Activated CD4-positive, alpha-beta T cell treated with anti-CD3 and anti-CD28 coated beads, Interleukin-2, amount 10 ng/mL, durations not matched to agents 24 days and 14 days (primary cell): ENCODE results near the gene ZKSCAN3. TPM values are rescaled to one million over a fixed set of nuclear protein-coding genes. Genes with fewer than 3 reads are reported as not detected.
A peak's percentile ranks its signal among the peaks of the same experiment; 100 is the strongest.
"Not testable (repeated sequence)": the region's sequence is repeated elsewhere in the genome, so short reads cannot be mapped to it uniquely, and the experiment has no call there.

ENCODE experiments used
- DNase-seq: peaks from one replicate; pipeline ENCODE4 v3.0.0; 2022
- H3K27ac Mint-ChIP-seq: one replicate; pipeline ENCODE4 v1.8.0; 2022; ENCODE audit warnings: mild to moderate bottlenecking, mixed read lengths
- H3K27me3 Mint-ChIP-seq: one replicate; pipeline ENCODE4 v1.8.0; 2022; ENCODE audit warnings: mixed read lengths
- H3K36me3 Mint-ChIP-seq: one replicate; pipeline ENCODE4 v1.8.0; 2022; ENCODE audit warnings: low read depth, mild to moderate bottlenecking, mixed read lengths
- H3K4me1 Mint-ChIP-seq: one replicate; pipeline ENCODE4 v1.8.0; 2021; ENCODE audit warnings: mixed read lengths
- H3K4me3 Mint-ChIP-seq: one replicate; pipeline ENCODE4 v1.8.0; 2022; ENCODE audit warnings: mild to moderate bottlenecking, moderate library complexity, mixed read lengths
- H3K9me3 Mint-ChIP-seq: one replicate; pipeline ENCODE4 v1.8.0; 2021; ENCODE audit warnings: mixed read lengths
- intact Hi-C: fragments of 100-400 bp; cut with micrococcal nuclease; formaldehyde crosslinking; loops from one replicate; pipeline ENCODE4 v1.15.1; 2023
- total RNA-seq: library from RNA; stranded (reverse); gene quantifications from 2 replicates; pipeline ENCODE4 v1.2.3, GENCODE V29; 2022

The ZKSCAN3 gene
- total RNA-seq, 1 donor from 2014 or later = 2.7 TPM

- H3K27ac Mint-ChIP-seq = no peak overlapping the region
Observed at GRCh38 chr6:28351493-28351925, 1.8 kb downstream of the ZKSCAN3 start.

GRCh38 chr6:28353356-28353755 lies 3.6 kb downstream of the ZKSCAN3 start:
- peak; percentile 39 for DNase-seq
- intact Hi-C loops = loop anchor here (10.0 kb wide), 1 partner anchor 449 kb away; no protein-coding TSS in a partner anchor
- no peak overlapping the region for H3K4me3 Mint-ChIP-seq
- no peak overlapping the region for H3K27ac Mint-ChIP-seq
- H3K9me3 Mint-ChIP-seq = no peaks in the 10 kb centered on the region
- peaks cover 29% of the 10 kb centered on the region for H3K4me1 Mint-ChIP-seq
- peaks cover 8% of the 10 kb centered on the region for H3K36me3 Mint-ChIP-seq
- H3K27me3 Mint-ChIP-seq = peaks cover 2% of the 10 kb centered on the region

More at GRCh38 chr6:28351493-28351925, 1.8 kb downstream of the ZKSCAN3 start:
- Mint-ChIP-seq H3K27me3 (peaks cover 12% of the 10 kb centered on the region), H3K4me1 (peaks cover 29% of the 10 kb centered on the region), H3K4me3 (peak overlapping the region; percentile 20), H3K9me3 (no peaks in the 10 kb centered on the region), H3K36me3 (peaks cover 8% of the 10 kb centered on the region)
- no peak for DNase-seq
- intact Hi-C loops = loop anchor here (10.0 kb wide), 1 partner anchor 447 kb away; no protein-coding TSS in a partner anchor

GRCh38 chr6:28353981-28354676 lies 4.4 kb downstream of the ZKSCAN3 start:
- peaks cover 29% of the 10 kb centered on the region for H3K4me1 Mint-ChIP-seq
- intact Hi-C loops = loop anchor here (10.0 kb wide), 1 partner anchor 449 kb away; no protein-coding TSS in a partner anchor
- H3K27ac Mint-ChIP-seq = no peak overlapping the region
- H3K9me3 Mint-ChIP-seq = no peaks in the 10 kb centered on the region
- H3K27me3 Mint-ChIP-seq = peaks cover 2% of the 10 kb centered on the region
- H3K4me3 Mint-ChIP-seq = no peak overlapping the region
- H3K36me3 Mint-ChIP-seq = peaks cover 8% of the 10 kb centered on the region
- DNase-seq = peak; percentile 54

- Mint-ChIP-seq H3K36me3 (peaks cover 4% of the 10 kb centered on the region), H3K4me1 (peaks cover 24% of the 10 kb centered on the region), H3K27ac (no peak overlapping the region), H3K9me3 (no peaks in the 10 kb centered on the region), H3K4me3 (peak overlapping the region; percentile 93), H3K27me3 (no peaks in the 10 kb centered on the region)
- intact Hi-C loops = loop anchor here (10.0 kb wide), 1 partner anchor 450 kb away; no protein-coding TSS in a partner anchor
- peak; percentile 55 for DNase-seq
Observed at GRCh38 chr6:28354688-28355554, 5.2 kb downstream of the ZKSCAN3 start.

DNA sequence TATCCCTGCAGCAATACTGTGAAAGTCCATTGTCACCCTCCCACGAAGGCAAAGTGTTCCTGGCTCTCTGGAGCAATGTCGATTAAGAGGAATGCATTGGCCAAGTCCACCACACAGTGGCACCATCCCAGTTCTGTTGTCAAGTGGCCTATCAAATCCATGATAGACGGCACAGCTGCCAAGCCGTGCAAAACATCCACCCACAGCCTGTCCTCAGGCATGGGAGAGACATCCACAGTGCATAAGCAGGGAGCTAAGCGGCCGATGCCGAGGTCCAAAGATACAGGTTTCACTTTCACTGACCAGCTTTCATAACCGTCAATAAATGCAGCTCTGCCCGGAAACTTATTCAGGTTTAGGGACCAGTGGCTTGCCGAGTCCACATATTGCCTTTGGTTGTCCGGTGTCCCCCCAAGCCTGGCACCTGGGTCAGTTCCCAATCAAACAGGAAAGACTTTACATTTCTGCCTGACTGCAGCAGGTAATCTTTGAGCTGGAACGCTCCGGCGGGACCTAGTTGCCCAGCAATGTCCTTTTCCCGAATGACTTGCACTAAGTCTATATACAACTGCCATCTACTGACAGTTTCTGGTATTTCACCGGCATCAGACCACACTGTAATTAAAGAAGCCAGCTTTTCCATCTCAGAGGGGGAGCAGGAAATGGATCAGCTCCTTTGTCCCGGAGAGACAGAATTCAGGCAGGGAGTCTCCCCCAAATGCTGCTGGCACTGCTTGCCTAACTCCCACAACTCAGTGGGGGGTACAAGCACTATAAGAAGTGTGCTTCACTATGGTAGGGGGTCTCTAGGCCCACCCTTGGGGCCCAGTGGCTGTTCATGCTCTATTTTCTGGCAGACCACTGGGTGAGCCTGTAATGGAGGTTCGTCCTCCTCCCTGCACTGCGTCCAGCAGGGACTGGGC lies 6.3 kb downstream of the ZKSCAN3 start:
- peaks cover 16% of the 10 kb centered on the region for H3K4me1 Mint-ChIP-seq
- peak; percentile 91 for DNase-seq
- peak overlapping the region; percentile 93 for H3K4me3 Mint-ChIP-seq
- H3K27me3 Mint-ChIP-seq = no peaks in the 10 kb centered on the region
- peak overlapping the region; percentile 79 for H3K27ac Mint-ChIP-seq
- H3K9me3 Mint-ChIP-seq = no peaks in the 10 kb centered on the region
- peaks cover 4% of the 10 kb centered on the region for H3K36me3 Mint-ChIP-seq
- intact Hi-C loops = loop anchor here (1.0 to 10.0 kb wide), 2 partner anchors 222 to 451 kb away; no protein-coding TSS in a partner anchor

DNA sequence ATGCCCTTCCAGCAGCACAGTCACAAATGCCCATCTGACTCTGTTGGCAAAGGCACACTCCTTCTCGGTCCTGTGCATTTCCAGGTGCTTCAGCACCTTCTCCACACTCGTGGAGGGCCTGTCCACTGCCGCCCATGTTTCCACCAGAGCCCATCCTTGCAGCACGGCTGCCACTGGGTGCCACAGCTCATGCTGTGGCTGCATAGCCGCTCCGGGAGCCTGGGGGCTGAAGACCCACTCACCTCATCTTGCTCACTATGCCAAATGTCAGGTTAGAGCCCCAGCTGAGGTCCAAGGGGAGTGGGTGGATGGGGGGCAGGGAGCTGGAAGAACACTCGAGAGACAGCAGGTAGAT lies 6.9 kb downstream of the ZKSCAN3 start:
- intact Hi-C loops = loop anchor here (1.0 to 10.0 kb wide), 2 partner anchors 222 to 452 kb away; no protein-coding TSS in a partner anchor
- H3K27me3 Mint-ChIP-seq = no peaks in the 10 kb centered on the region
- no peak for DNase-seq
- peaks cover 4% of the 10 kb centered on the region for H3K36me3 Mint-ChIP-seq
- peaks cover 11% of the 10 kb centered on the region for H3K4me1 Mint-ChIP-seq
- no peak overlapping the region for H3K4me3 Mint-ChIP-seq
- H3K27ac Mint-ChIP-seq = no peak overlapping the region
- H3K9me3 Mint-ChIP-seq = no peaks in the 10 kb centered on the region

DNA sequence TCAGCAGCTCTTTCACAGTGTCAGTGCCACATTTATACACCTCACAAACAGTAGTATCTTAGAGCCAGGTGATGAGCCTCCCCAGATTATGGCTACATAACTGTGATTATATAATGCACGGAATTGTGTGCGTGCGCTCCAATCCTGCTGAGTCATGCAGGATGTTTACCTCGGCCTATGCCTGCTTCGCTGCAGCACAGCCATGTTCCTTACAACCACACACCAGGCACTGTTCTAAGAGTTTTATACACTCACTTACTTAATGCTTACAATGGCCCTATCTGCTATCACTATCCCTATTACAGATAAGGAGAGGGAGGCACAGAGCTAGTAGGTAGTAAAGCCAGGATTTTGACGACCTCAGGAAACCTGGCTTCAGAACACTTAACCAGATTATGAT lies 7.3 kb downstream of the ZKSCAN3 start:
- no peaks in the 10 kb centered on the region for H3K9me3 Mint-ChIP-seq
- no peaks in the 10 kb centered on the region for H3K27me3 Mint-ChIP-seq
- intact Hi-C loops = loop anchor here (10.0 kb wide), 1 partner anchor 452 kb away; no protein-coding TSS in a partner anchor
- no peak overlapping the region for H3K4me3 Mint-ChIP-seq
- H3K4me1 Mint-ChIP-seq = peaks cover 10% of the 10 kb centered on the region
- no peak overlapping the region for H3K27ac Mint-ChIP-seq
- no peak for DNase-seq
- peaks cover 4% of the 10 kb centered on the region for H3K36me3 Mint-ChIP-seq

- H3K4me3 Mint-ChIP-seq, H3K4me1 Mint-ChIP-seq, H3K36me3 Mint-ChIP-seq, H3K9me3 Mint-ChIP-seq, DNase-seq, H3K27ac Mint-ChIP-seq, H3K27me3 Mint-ChIP-seq: not testable (repeated sequence)
- intact Hi-C loops = loop anchor here (10.0 kb wide), 1 partner anchor 455 kb away; no protein-coding TSS in a partner anchor
Observed at GRCh38 chr6:28359562-28359961, 9.8 kb downstream of the ZKSCAN3 start.

- H3K36me3 Mint-ChIP-seq = peaks cover 21% of the 10 kb centered on the region
- no peak overlapping the region for H3K27ac Mint-ChIP-seq
- no peaks in the 10 kb centered on the region for H3K9me3 Mint-ChIP-seq
- intact Hi-C loops = no loop called here
- no peak overlapping the region for H3K4me3 Mint-ChIP-seq
- peaks cover 1% of the 10 kb centered on the region for H3K4me1 Mint-ChIP-seq
- H3K27me3 Mint-ChIP-seq = no peaks in the 10 kb centered on the region
- no peak for DNase-seq
Observed at GRCh38 chr6:28360961-28361360, 11.2 kb downstream of the ZKSCAN3 start.

DNA sequence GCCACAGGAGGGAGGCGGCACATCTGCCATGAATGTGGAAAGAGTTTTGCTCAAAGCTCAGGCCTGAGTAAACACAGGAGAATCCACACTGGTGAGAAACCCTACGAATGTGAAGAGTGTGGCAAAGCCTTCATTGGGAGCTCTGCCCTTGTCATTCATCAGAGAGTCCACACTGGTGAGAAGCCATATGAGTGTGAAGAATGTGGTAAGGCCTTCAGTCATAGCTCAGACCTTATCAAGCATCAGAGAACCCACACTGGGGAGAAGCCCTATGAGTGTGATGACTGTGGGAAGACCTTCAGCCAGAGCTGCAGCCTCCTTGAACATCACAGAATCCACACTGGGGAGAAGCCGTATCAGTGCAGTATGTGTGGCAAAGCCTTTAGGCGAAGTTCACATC lies 15.8 kb downstream of the ZKSCAN3 start:
- H3K4me1 Mint-ChIP-seq, H3K27me3 Mint-ChIP-seq, H3K9me3 Mint-ChIP-seq, DNase-seq, intact Hi-C loops, H3K27ac Mint-ChIP-seq, H3K4me3 Mint-ChIP-seq: not testable (repeated sequence)
- peaks cover 24% of the 10 kb centered on the region for H3K36me3 Mint-ChIP-seq

DNA sequence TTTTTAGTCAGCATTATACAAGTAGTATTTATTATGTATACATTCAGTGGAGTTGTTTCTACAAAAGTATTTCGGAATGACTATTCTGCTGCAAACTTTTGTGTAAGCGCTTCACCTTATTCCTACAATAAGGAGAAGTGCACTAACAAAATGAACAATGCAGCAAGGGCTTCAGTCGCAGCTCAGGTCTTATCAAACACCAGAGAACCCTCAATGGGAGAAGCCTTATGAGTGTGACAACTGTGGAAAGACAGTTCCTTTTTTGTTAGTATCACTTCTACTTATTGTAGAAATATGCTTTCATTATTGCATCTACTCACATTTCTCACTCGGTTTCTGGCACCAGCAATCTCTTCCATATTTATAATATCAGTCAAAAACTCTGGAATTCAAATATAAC lies 18.8 kb downstream of the ZKSCAN3 start:
- intact Hi-C loops = no loop called here
- DNase-seq = no peak
- Mint-ChIP-seq H3K27me3 (no peaks in the 10 kb centered on the region), H3K9me3 (no peaks in the 10 kb centered on the region), H3K36me3 (peaks cover 20% of the 10 kb centered on the region), H3K4me3 (no peak overlapping the region), H3K27ac (no peak overlapping the region), H3K4me1 (no peaks in the 10 kb centered on the region)

DNA sequence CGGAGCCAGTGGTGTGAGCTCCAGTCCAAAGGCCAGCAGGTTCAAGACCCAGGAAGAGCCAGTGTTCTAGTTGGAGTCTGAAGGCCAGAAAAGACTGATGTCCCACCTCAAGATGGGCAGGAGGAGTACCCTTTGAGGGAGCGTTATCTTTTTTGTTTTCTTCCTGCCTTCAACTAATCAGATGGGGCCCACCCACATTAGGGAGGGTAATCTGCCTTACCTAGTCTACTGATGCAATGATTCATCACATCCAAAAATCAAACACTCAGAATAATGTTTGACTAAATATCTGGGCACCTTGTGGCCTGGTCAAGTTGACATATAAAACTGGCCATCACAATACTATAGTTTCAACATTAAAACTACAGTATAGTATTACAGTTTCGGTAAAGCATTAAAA lies 19.7 kb downstream of the ZKSCAN3 start:
- H3K36me3 Mint-ChIP-seq = peaks cover 16% of the 10 kb centered on the region

GRCh38 chr6:28370440-28370839 lies 20.7 kb downstream of the ZKSCAN3 start:
- no peaks in the 10 kb centered on the region for H3K27me3 Mint-ChIP-seq
- no peak overlapping the region for H3K4me3 Mint-ChIP-seq
- H3K4me1 Mint-ChIP-seq = no peaks in the 10 kb centered on the region
- peaks cover 13% of the 10 kb centered on the region for H3K36me3 Mint-ChIP-seq
- no peak overlapping the region for H3K27ac Mint-ChIP-seq
- no peak for DNase-seq
- no peaks in the 10 kb centered on the region for H3K9me3 Mint-ChIP-seq
- intact Hi-C loops = no loop called here

More for the DNA sequence above, 19.7 kb downstream of the ZKSCAN3 start:
- no peak for DNase-seq
- no peak overlapping the region for H3K4me3 Mint-ChIP-seq
- H3K4me1 Mint-ChIP-seq = no peaks in the 10 kb centered on the region
- no peak overlapping the region for H3K27ac Mint-ChIP-seq
- intact Hi-C loops = no loop called here
- H3K9me3 Mint-ChIP-seq = no peaks in the 10 kb centered on the region
- no peaks in the 10 kb centered on the region for H3K27me3 Mint-ChIP-seq
